DMS53 treated with DMSO at 0.1 percent for 48 hours (cell line): Measurements from ENCODE around the gene HLA-E.
"Not testable (repeated sequence)": the region's sequence is repeated elsewhere in the genome, so short reads cannot be mapped to it uniquely, and the experiment has no call there.

ENCODE experiments used
- DNase-seq: peaks from one replicate; lab custom pipeline; 2025; ENCODE audit not compliant: unreplicated experiment; lab: John Stamatoyannopoulos, UW

The HLA-E gene

DNA sequence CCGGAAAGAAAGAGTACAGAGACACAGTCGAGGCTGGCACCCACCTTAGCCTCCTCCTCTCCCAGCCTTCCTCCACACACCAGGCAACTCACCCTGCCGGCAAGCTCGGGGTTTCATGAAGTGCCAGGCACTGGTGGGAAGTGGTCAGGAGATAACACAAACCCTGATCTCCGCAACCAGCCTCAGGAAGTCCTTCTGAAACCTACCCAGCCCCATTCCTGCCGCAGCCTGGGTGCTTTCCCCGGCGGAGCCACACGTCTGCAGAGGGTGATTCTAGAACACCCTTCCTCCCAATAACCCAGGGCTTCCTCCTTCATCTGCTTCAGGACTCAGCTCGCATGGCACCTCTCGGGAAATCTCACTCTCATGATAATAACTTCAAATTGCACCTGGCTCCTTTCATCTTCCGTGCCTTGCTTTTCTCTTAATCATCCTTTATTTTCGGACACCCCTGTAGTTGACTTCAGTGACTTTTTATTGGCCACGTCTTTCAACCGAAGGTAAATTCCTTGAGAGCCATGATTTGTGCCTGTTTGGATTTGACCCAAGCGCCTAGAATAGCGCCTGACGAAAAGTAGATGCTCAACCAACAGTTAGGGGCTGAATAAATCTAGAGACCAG, 8.7 kb upstream of the HLA-E start:
- no peak for DNase-seq

DNA sequence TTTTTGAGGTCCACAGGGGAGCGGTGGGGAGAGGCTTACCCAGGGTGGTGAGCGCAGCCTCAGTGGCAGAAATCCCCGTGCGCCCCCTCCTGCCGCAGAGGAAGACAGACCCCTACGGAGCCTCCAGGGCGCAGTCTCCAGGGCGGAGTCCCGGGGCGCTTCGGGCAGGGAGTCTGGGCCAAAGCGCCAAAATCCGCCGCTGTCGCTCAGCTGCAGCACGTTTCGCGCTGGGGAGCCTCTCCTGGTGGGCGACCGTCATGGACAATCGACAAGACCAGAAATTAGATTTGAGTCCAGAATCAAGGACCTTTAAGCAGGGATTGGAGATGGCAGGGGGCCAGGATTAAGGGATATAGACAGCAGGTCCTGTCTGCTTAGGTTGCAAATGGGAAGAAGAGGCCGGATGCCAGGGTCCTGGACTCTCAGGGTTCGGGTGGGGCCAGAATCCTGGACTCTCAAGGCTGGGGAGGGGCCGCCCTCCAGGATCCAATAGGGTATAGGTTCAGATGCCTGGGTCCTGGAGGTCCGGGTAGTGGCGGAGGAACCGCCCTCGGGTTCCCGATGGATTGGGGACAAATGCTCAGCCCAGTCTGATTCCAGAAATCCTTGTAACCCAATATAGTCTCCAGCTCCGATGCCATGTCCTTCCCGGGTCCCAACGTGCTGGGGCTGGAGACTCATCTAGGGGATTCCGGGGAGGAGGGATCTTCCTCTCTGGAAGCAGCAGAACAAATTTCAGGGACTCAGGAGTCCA, 7.9 kb upstream of the HLA-E start:
- no peak for DNase-seq

DNA sequence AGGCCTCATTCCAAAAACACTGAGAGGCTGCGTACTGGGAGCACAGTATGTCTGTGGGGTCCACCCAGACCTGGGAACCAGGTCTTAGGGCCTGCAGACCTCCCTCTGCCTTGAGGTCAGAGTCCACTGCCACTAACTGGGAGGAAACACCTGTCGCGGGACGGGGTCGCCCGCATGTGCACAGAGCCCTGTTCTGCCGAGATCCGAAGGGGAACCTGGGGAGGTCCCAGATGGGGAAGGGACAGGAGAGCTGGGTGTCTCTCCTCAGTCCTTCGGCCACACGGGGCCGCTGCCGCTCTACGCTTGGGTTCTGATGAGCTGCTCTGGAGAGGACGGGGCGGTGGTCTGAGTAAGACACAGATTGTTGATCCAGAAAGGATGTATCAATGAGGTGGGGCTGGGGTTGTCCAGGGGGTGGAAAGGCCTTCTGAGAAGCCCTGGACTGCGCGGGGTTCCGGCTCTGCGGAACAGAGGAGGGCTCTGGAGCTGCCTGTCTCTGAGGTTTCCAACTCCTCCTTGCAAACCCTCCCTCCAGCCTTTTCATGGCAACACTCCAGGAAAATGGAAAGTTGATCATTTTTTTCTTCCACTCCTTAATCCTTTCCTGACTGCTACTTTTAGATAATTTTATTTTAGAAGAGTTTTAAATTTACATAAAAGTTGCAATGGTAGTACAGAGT, 7.2 kb upstream of the HLA-E start:
- peak; percentile 48 for DNase-seq

DNA sequence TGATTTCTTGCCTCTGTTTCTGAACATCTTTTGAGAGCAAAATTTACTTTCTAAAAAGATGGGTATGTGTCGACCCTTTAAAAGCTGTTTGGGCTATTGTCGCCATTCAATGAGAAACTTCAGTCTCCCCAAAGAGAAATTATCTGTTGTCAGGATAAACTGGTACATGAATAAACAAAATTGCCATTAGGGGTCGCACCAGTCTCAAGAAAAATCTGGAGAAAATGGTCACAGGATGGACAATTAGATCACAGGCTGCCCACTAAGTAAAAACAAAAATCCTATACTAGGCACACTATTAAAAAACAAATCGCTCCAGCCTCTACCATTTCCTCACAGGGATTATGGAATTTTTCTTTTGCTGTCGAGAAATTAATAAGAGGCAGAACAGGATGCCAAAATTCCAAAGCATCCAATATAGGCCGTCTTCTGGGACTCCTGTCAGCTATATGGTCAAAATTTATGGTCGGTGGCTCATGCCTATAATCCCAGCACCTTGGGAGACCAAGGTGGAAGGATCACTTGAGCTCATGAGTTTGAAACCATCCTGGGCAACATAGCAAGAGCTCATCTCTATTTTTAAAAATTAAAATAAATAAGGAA, 5.5 kb upstream of the HLA-E start:
- DNase-seq = peak; percentile 46

DNA sequence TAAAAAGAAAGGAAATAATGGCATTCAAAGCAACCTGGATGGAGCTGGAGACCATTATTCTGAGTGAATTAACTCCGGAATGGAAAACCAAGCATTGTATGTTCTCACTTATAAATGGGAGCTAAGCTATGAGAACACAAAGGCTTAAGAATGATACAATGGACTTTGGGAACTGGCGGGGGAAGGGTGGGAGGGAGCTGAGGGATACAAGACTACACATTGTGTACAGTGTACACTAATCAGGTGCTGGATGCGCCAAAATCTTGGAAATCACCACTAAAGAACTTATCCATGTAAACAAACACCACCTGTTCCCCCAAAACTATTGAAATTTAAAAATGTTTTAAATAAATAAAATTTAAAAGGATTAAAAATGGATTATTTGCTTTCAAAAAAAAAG, 4.1 kb upstream of the HLA-E start:
- DNase-seq = no peak

DNA sequence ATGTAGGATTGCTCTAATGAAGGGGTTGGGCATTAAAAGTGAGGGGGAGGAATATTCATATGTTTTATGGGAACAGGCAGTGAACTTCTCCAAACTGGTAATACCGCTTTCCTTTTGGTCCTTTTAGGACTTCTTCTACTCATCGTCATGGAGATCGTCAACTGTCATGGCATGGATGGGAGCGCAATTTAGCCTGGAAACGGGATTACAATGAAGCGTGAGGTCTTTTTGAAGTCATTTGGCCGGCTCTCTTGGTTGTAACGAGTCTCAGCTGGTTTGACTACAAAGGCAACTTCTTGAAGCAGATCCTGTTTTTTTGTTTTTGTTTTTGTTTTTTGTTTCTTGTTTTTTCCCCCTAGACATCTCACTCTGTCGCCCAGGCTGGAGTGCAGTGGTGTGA, 1.4 kb upstream of the HLA-E start:
- no peak for DNase-seq

DNA sequence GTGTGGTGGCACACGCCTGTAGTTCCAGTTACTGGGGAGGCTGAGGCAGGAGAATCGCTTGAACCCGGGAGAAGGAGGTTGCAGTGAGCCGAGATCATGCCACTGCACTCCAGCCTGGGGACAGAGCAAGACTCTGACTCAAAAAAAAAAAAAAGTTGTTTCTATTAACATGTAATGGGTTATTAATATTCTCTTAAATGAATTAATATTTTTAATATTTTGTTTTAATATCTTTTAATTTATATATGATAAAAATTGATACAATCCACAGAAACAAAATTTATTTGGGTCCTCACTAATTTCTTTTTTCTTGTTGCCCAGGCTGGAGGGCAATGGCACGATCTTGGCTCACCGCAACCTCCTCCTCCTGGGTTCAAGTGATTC, 620 bp upstream of the HLA-E start:
- DNase-seq = not testable (repeated sequence)

DNA sequence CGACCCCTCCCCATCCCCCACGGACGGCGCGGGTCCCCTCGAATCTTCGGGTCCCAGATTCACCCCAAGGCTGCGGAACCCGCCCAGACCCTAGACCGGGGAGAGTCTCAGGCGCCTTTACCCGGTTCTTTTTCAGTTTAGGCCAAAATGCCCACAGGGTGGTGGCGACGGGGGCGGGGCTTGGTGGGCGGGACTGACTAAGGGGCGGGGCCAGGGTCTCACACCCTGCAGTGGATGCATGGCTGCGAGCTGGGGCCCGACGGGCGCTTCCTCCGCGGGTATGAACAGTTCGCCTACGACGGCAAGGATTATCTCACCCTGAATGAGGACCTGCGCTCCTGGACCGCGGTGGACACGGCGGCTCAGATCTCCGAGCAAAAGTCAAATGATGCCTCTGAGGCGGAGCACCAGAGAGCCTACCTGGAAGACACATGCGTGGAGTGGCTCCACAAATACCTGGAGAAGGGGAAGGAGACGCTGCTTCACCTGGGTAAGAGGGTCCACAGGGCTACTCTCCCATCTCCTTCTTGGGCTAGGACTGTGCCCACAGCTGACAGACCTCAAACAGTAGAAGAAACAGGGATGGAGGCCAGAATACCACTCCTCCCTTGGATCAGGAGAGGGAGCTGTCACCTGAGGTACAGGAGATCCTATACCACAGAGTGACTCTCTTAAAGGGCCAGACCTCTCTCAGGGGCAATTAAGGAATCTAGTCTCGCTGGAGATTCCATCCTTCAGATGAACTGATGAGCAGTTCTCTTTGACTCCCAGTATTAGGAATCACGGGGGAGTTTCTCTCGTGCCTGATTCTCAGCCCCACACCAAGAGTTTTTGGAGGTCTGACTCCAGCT, 942 bp downstream of the HLA-E start:
- no peak for DNase-seq

DNA sequence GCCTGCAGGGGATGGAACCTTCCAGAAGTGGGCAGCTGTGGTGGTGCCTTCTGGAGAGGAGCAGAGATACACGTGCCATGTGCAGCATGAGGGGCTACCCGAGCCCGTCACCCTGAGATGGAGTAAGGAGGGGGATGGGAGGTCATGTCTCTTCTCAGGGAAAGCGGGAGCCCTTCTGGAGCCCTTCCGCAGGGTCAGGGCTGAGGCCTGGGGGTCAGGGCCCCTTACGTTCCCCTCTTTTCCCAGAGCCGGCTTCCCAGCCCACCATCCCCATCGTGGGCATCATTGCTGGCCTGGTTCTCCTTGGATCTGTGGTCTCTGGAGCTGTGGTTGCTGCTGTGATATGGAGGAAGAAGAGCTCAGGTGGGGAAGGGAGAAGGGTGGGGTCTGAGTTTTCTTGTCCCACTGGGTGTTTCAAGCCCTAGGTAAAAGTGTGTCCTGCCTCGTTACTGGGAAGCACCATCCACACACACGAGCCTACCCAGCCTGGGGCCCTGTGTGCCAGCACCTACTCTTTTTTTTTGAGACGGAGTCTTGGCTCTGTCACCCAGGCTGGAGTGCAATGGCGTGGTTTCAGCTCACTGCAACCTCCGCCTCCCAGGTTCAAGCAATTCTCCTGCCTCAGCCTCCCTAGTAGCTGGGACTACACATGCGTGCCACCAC, 2.1 kb downstream of the HLA-E start:
- DNase-seq = not testable (repeated sequence)

DNA sequence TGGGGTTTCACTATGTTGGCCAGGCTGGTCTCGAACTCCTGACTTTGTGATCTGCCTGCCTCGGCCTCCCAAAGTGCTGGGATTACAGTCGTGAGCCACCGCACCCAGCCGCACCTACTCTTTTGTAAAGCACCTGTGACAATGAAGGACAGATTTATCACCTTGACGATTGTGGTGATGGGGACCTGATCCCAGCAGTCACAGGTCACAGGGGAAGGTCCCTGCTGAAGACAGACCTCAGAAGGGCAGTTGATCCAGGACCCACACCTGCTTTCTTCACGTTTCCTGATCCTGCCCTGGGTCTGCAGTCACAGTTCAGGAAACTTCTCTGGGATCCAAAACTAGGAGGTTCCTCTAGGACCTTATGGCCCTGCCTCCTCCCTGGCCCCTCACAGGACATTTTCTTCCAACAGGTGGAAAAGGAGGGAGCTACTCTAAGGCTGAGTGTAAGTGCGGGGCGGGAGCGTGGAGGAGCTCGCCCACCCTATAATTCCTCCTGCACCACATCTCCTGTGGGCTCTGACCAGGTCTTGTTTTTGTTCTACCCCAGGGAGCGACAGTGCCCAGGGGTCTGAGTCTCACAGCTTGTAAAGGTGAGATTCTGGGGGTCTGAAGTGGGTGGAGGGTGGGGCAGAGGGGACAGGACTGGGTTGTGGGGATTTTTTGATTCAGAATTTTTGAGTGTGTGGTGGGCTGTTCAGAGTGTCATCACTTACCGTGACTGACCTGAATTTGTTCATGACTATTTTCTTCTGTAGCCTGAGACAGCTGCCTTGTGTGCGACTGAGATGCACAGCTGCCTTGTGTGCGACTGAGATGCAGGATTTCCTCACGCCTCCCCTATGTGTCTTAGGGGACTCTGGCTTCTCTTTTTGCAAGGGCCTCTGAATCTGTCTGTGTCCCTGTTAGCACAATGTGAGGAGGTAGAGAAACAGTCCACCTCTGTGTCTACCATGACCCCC, 3.0 kb downstream of the HLA-E start:
- no peak for DNase-seq

DNA sequence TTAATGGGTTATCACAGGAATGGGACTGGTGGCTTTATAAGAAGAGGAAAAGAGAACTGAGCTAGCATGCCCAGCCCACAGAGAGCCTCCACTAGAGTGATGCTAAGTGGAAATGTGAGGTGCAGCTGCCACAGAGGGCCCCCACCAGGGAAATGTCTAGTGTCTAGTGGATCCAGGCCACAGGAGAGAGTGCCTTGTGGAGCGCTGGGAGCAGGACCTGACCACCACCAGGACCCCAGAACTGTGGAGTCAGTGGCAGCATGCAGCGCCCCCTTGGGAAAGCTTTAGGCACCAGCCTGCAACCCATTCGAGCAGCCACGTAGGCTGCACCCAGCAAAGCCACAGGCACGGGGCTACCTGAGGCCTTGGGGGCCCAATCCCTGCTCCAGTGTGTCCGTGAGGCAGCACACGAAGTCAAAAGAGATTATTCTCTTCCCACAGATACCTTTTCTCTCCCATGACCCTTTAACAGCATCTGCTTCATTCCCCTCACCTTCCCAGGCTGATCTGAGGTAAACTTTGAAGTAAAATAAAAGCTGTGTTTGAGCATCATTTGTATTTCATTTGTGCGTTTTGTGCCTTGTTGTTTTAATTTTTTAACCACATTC, 4.4 kb downstream of the HLA-E start:
- DNase-seq = no peak

DNA sequence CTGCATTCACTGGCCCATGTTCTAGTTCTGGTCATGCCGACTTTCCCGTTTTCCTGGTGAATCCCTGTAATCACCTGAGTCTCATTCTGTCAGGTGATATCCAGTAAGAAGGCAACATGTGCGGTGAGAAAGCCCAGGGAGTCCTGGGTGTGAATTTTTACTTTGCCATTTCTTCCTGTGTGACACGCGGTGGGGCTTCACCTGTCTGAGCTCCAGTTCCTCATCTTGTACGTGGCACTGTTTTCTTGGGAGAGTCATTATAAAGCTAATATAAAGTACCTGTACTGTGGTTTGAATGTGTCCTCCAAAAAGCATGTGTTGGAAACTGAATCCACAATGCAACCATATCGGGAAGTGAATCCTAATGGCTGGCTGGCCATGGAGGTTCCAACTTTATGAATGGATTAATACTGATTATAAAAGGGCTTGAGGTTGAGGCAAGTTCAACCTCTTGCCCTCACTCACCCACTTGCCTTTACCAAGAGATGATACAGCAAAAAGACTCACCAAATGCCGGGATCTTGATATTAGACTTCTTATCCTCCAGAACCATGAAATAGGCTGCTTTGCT, 5.1 kb downstream of the HLA-E start:
- DNase-seq = no peak

DNA sequence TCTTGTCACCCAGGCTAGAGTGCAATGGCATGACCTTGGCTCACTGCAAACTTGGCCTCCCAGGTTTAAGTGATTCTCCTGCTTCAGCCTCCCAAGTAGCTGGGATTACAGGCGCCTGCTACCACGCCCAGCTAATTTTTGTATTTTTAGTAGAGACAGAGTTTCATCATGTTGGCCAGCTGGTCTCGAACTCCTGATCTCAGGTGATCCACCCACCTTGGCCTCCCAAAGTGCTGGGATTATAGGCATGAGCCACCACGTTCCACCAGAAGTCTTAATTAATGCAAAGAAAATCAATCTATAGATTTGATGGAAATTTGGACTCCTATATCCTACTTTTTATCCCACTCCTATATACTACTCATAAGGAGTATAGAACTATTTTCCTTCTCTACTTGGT, 5.8 kb downstream of the HLA-E start:
- not testable (repeated sequence) for DNase-seq

DNA sequence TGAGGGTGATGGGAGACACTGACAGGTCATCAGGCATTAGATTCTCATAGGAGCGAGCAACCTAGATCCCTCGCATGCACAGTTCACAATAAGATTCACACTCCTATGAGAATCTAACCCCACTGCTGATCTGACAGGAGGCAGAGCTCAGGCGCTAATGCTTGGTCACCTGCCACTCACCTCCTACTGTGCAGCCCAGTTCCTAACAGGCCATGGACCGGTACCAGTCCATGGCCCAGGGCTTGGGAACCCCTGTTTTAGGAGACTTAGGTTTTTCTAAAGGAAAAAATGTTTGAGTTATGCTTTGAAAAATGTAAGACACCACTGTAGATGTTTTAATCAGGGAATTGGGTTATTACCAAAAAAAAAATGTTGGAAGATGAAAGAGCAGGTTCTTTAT, 6.7 kb downstream of the HLA-E start:
- DNase-seq = no peak

DNA sequence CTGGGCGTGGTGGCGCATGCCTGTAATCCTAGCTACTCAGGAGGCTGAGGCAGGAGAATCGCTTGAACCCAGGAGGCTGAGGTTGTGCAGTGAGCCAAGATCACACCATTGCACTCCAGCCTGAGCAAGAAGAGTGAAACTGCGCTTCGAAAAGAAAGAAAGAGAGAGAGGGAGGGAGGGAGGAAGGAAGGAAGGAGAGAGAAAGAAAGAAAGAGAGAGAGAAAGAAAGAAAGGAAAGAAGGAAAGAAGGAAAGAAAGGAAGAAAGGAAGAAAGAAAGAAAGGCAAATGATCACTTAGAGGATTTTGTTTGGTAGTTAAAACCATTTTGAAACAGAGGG, 7.9 kb downstream of the HLA-E start:
- not testable (repeated sequence) for DNase-seq

DNA sequence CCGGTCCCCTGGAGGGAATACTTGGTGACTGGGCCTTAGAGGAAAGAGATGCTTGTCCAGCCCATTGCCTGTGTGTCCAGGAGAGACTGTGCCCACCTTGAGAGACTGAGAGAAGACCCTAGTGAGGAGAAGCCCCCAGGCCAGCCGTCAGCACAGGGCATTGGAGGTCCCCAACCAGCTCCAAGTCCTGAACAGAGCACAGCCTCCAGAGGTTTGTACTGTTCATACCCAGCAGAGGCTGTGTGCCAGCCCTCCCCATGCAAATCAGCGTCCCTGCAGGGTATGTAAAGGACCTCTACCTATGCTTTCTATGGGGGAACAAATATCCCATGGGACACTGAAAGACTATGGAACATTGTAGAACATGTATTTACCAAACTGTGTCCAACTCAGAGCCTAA, 8.4 kb downstream of the HLA-E start:
- no peak for DNase-seq

DNA sequence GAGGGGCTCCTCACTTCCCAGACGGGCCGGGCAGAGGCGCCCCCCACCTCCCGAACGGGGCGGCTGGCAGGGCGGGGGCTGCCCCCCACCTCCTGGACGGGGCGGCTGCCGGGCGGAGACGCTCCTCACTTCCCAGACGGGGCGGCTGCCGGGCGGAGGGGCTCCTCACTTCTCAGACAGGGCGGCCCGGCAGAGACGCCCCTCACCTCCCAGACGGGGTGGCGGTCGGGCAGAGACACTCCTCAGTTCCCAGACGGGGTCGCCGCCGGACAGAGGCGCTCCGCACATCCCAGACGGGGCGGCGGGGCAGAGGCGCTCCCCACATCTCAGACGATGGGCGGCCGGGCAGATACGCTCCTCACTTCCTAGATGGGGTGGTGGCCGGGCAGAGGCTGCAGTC, 9.4 kb downstream of the HLA-E start:
- DNase-seq = not testable (repeated sequence)

DNA sequence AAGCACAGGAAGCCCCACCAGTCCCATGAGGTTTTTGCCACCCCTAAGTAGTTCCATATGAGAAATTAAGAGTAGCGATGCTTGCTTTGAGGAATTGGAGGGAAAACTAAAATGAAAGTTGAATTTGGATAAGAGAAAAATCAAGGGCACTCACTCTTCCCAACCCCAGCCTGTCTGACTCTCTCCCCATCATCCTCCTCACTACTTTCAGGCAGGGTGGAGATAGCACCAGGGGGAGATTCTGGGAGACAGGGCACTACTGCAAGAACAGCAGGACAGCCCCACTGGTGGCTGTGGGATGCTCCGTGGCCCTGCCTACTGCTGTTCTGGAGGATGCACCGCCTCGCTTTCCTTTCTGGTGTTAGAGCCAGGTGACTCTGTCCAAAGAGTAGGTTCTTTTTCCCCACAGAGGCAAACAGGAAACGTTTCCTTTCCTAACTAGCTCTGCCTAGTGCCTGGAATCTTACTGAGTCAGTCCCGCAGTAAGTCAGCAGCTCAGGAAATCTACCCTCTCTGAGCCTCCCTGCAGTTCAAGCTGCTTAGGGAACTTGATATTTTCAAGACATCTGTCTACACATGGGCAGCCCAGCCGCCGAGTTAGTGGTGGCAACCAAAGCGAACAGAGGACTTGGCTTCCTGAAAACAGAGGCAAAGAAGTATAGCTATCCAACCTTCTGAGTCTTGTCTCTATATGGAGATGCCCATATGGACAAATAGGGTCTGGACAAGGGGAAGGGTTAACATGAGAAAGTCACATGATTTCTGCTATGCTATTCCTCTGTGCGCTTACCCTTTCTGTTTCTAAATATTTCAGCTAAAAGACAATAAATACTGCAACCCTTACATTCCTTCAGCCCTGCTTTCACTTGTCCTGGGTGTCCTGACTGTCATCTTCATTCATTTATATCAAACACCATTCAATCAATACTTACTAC, 11.4 kb downstream of the HLA-E start:
- no peak for DNase-seq
